Measurements from ENCODE around the gene PIP4K2C.

GRCh38 chr12:57618966-57619433, 28.0 kb downstream of the PIP4K2C start:
- no peak for TF ChIP-seq NRF1 (conservative IDR thresholded peaks at IDR 0.05; ENCODE audit: low read depth, low read length)
- TF ChIP-seq POLR2A (IDR thresholded peaks at IDR 0.05; ENCODE audit: low read depth, low read length), result no peak
- no peak for TF ChIP-seq TAF1 (IDR thresholded peaks at IDR 0.05; ENCODE audit: borderline replicate concordance, low read depth, low read length)
- TF ChIP-seq ESRRA (IDR thresholded peaks at IDR 0.05; ENCODE audit: low read length), result no peak
- TF ChIP-seq POU2F2 (IDR thresholded peaks at IDR 0.05; ENCODE audit: borderline replicate concordance, low read depth, low read length), result no peak
- TF ChIP-seq, protein P1, sequence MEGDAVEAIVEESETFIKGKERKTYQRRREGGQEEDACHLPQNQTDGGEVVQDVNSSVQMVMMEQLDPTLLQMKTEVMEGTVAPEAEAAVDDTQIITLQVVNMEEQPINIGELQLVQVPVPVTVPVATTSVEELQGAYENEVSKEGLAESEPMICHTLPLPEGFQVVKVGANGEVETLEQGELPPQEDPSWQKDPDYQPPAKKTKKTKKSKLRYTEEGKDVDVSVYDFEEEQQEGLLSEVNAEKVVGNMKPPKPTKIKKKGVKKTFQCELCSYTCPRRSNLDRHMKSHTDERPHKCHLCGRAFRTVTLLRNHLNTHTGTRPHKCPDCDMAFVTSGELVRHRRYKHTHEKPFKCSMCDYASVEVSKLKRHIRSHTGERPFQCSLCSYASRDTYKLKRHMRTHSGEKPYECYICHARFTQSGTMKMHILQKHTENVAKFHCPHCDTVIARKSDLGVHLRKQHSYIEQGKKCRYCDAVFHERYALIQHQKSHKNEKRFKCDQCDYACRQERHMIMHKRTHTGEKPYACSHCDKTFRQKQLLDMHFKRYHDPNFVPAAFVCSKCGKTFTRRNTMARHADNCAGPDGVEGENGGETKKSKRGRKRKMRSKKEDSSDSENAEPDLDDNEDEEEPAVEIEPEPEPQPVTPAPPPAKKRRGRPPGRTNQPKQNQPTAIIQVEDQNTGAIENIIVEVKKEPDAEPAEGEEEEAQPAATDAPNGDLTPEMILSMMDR (IDR thresholded peaks at IDR 0.05 in 2 of 3, conservative IDR thresholded peaks at IDR 0.05 in 1 of 3; ENCODE audit: control insufficient read depth in 2 of 3, extremely low read depth in 1 of 3, insufficient read depth in 1 of 3, low read depth in 3 of 3, low read length in 3 of 3), result no peak
- no peak for TF ChIP-seq RELA (IDR thresholded peaks at IDR 0.05; ENCODE audit: borderline replicate concordance, partially characterized antibody)
